GM19463 (cell line): Measurements from ENCODE around the gene GRIN1.
"Not testable (repeated sequence)": the region's sequence is repeated elsewhere in the genome, so short reads cannot be mapped to it uniquely, and the experiment has no call there.

Source experiments
- ATAC-seq: cut with Tn5 transposase; IDR thresholded peaks from one replicate; pipeline ENCODE4 v1.9.1; 2021; ENCODE audit warnings: mild to moderate bottlenecking, moderate library complexity; ENCODE audit not compliant: unreplicated experiment

Gene GRIN1

GRCh38 chr9:137127301-137128157 lies 11.4 kb upstream of the GRIN1 start:
- ATAC-seq: no peak

GRCh38 chr9:137128158-137128861 lies 10.6 kb upstream of the GRIN1 start:
- no peak for ATAC-seq

- ATAC-seq: peak; percentile 5
Measured at GRCh38 chr9:137128862-137129455, 10.0 kb upstream of the GRIN1 start.

GRCh38 chr9:137129456-137130175 lies 9.3 kb upstream of the GRIN1 start:
- ATAC-seq: peak; percentile 90

GRCh38 chr9:137130176-137130755 lies 8.7 kb upstream of the GRIN1 start:
- peak; percentile 8 for ATAC-seq

GRCh38 chr9:137134191-137134590 lies 4.8 kb upstream of the GRIN1 start:
- no peak for ATAC-seq

GRCh38 chr9:137135154-137135553 lies 3.8 kb upstream of the GRIN1 start:
- ATAC-seq: not testable (repeated sequence)

GRCh38 chr9:137136261-137136880 lies 2.6 kb upstream of the GRIN1 start:
- no peak for ATAC-seq

GRCh38 chr9:137136881-137137607 lies 1.9 kb upstream of the GRIN1 start:
- ATAC-seq: no peak

GRCh38 chr9:137138058-137138721 lies 764 bp upstream of the GRIN1 start:
- ATAC-seq: no peak

GRCh38 chr9:137139468-137140150 lies 655 bp downstream of the GRIN1 start:
- no peak for ATAC-seq

- ATAC-seq: no peak
Measured at GRCh38 chr9:137140151-137141012, 1.4 kb downstream of the GRIN1 start.

- ATAC-seq: no peak
Measured at GRCh38 chr9:137141050-137141810, 2.3 kb downstream of the GRIN1 start.

- ATAC-seq: no peak
Measured at GRCh38 chr9:137141976-137142936, 3.3 kb downstream of the GRIN1 start.

GRCh38 chr9:137143459-137143858 lies 4.5 kb downstream of the GRIN1 start:
- no peak for ATAC-seq
